Ascending aorta (tissue), 2 donors: ENCODE measurements around the gene MIB2. TPM values are rescaled to one million over a fixed set of nuclear protein-coding genes. Genes with fewer than 3 reads are reported as not detected.
A peak's percentile ranks its signal among the peaks of the same experiment; 100 is the strongest.

Experiments used
- DNase-seq, 2 donors: peaks; one replicate each; pipeline ENCODE4 v3.0.0-alpha.2; 2019; ENCODE audit warnings: low spot score in 2 of 2
- H3K27ac ChIP-seq, 2 donors: fragments of 200-600 bp; sonication (generic); one replicate each; pipeline ENCODE4 v1.5.1; 2016 to 2017; ENCODE audit warnings: mild to moderate bottlenecking in 1 of 2
- H3K27me3 ChIP-seq: fragments of 200-600 bp; sonication (generic); one replicate; pipeline ENCODE4 v1.5.1; 2017
- H3K36me3 ChIP-seq, 2 donors: fragments of 200-600 bp; sonication (generic); one replicate each; pipeline ENCODE4 v1.5.1; 2016
- H3K4me1 ChIP-seq, 2 donors: fragments of 200-600 bp; sonication (generic); one replicate each; pipeline ENCODE4 v1.5.1; 2016 to 2017; ENCODE audit warnings: mild to moderate bottlenecking in 1 of 2
- H3K4me3 ChIP-seq, 2 donors: fragments of 200-600 bp; sonication (generic); one replicate each; pipeline ENCODE4 v1.5.1; 2016 to 2017; ENCODE audit warnings: mild to moderate bottlenecking in 1 of 2
- H3K9me3 ChIP-seq, 2 donors: fragments of 200-600 bp; sonication (generic); one replicate each; pipeline ENCODE4 v1.5.1; 2016
- CTCF ChIP-seq, 3 experiments: fragments of 200-600 bp in 2 of 3; fragments of 450-650 bp in 1 of 3; sonication (generic) in 2 of 3; IDR thresholded peaks; one replicate each; pipeline ENCODE4 v1.5.1; 2016 to 2019; ENCODE audit warnings: antibody characterized with exemption in 3 of 3, mild to moderate bottlenecking in 1 of 3, moderate library complexity in 1 of 3
- intact Hi-C: fragments of 100-400 bp; cut with DNase I; formaldehyde crosslinking; loops from one replicate; pipeline ENCODE4 v1.15.1; 2023
- total RNA-seq: library from RNA; depleted of rRNA; stranded (reverse); fragments of >200 nt; gene quantifications from one replicate; pipeline ENCODE4 v1.1.0, GENCODE V29; 2016

MIB2 gene
- total RNA-seq, 1 donor from 2014 or later = 96.9 TPM

- Histone ChIP-seq H3K9me3 (no peaks in the 10 kb centered on the region), H3K27me3 (peaks cover 6% of the 10 kb centered on the region), H3K27ac (no peak overlapping the region), H3K36me3 (no peaks in the 10 kb centered on the region), H3K4me3 (no peak overlapping the region), H3K4me1 (peaks cover 4 to 5% of the 10 kb centered on the region in 2 donors)
- intact Hi-C loops = no loop called here
- TF ChIP-seq CTCF (IDR thresholded peaks at IDR 0.05) = no peak
- DNase-seq = no peak
Observed at GRCh38 chr1:1597275-1597930, 17.9 kb upstream of the MIB2 start.

- no peaks in the 10 kb centered on the region for H3K36me3 ChIP-seq
- no peak overlapping the region for H3K27ac ChIP-seq
- peaks cover 6% of the 10 kb centered on the region for H3K27me3 ChIP-seq
- intact Hi-C loops = no loop called here
- peaks cover 4 to 5% of the 10 kb centered on the region in 2 donors for H3K4me1 ChIP-seq
- no peaks in the 10 kb centered on the region for H3K9me3 ChIP-seq
- TF ChIP-seq CTCF (IDR thresholded peaks at IDR 0.05) = no peak
- H3K4me3 ChIP-seq = no peak overlapping the region
- no peak for DNase-seq
Observed at GRCh38 chr1:1598051-1598719, 17.1 kb upstream of the MIB2 start.

GRCh38 chr1:1598720-1599029, 16.6 kb upstream of the MIB2 start:
- no peak overlapping the region for H3K27ac ChIP-seq
- no peaks in the 10 kb centered on the region for H3K36me3 ChIP-seq
- peaks cover 4 to 5% of the 10 kb centered on the region in 2 donors for H3K4me1 ChIP-seq
- H3K27me3 ChIP-seq = peaks cover 6% of the 10 kb centered on the region
- TF ChIP-seq CTCF (IDR thresholded peaks at IDR 0.05) = no peak
- no peak overlapping the region for H3K4me3 ChIP-seq
- DNase-seq = no peak
- intact Hi-C loops = no loop called here
- H3K9me3 ChIP-seq = no peaks in the 10 kb centered on the region

- Histone ChIP-seq H3K27ac (no peak overlapping the region), H3K4me3 (peak overlapping the region; percentile 7 to 53), H3K4me1 (peaks cover 4 to 5% of the 10 kb centered on the region in 2 donors), H3K27me3 (peaks cover 6% of the 10 kb centered on the region), H3K36me3 (no peaks in the 10 kb centered on the region), H3K9me3 (no peaks in the 10 kb centered on the region)
- no peak for TF ChIP-seq CTCF (IDR thresholded peaks at IDR 0.05)
- intact Hi-C loops = no loop called here
- DNase-seq = no peak
Observed at GRCh38 chr1:1599030-1599934, 16.0 kb upstream of the MIB2 start.

GRCh38 chr1:1599935-1600860, 15.1 kb upstream of the MIB2 start, which contains the start of gene FNDC10:
TSS of gene FNDC10 (minus strand) at chr1:1600135. CDS start at chr1:1600015, 120 bp downstream.
- TF ChIP-seq CTCF (IDR thresholded peaks at IDR 0.05) = no peak
- intact Hi-C loops = no loop called here
- H3K27ac ChIP-seq = no peak within 1 kb of the TSS
- peak within 1 kb of the TSS; percentile 44 to 60 for H3K4me3 ChIP-seq
- H3K36me3 ChIP-seq = no peaks in the 10 kb centered on the region
- H3K4me1 ChIP-seq = peaks cover 4 to 5% of the 10 kb centered on the region in 2 donors
- DNase-seq = no peak
- no peaks in the 10 kb centered on the region for H3K9me3 ChIP-seq
- H3K27me3 ChIP-seq = peaks cover 6% of the 10 kb centered on the region
